H1 (cell line): ENCODE measurements around the gene CACNA1A. TPM values are rescaled to one million over a fixed set of nuclear protein-coding genes. Genes with fewer than 3 reads are reported as not detected.

Source experiments
- CTCF ChIA-PET: fragments of 300-600 bp; sonication (Branson Sonifier 250); formaldehyde crosslinking; loops from one replicate; lab custom pipeline; 2021; ENCODE audit not compliant: partially characterized antibody; lab: Charles Lee
- POLR2A ChIA-PET: fragments of 300-600 bp; sonication (Branson Sonifier 250); formaldehyde crosslinking; loops from one replicate; lab custom pipeline; 2021; ENCODE audit warnings: inconsistent platforms; ENCODE audit not compliant: partially characterized antibody; lab: Charles Lee
- DNase-seq, 2 experiments: peaks; one replicate each; pipeline versions ENCODE4 v3.0.0 to v3.0.0-alpha.2; 2010 to 2022; ENCODE audit warnings: low spot score in 2 of 2, low read depth in 1 of 2, mixed read lengths in 1 of 2
- FAIRE-seq: peaks from 2 replicates; lab custom pipeline; 2011; peaks lifted over from hg19 to GRCh38; lab: Jason Lieb, UNC
- H2AFZ ChIP-seq: 2 replicates; pipeline ENCODE4 v1.8.1; 2012; ENCODE audit warnings: low read length, inconsistent platforms
- H2AK5ac ChIP-seq: 2 replicates; pipeline ENCODE4 v1.6.1; 2013; ENCODE audit warnings: low read depth, low read length
- H2BK120ac ChIP-seq: replicated peaks from 2 replicates; pipeline ENCODE3; 2013; ENCODE audit warnings: low read depth, low read length, inconsistent platforms
- H2BK12ac ChIP-seq: 2 replicates; pipeline ENCODE4 v1.6.1; 2013; ENCODE audit warnings: low read depth, low read length
- H2BK15ac ChIP-seq: 2 replicates; pipeline ENCODE4 v1.6.1; 2013; ENCODE audit warnings: low read length
- H2BK20ac ChIP-seq: 2 replicates; pipeline ENCODE4 v1.6.1; 2013; ENCODE audit warnings: low read length
- H2BK5ac ChIP-seq: 2 replicates; pipeline ENCODE4 v1.6.1; 2013; ENCODE audit warnings: low read depth, low read length
- H3K14ac ChIP-seq: 2 replicates; pipeline ENCODE4 v1.6.1; 2013; ENCODE audit warnings: inconsistent platforms; ENCODE audit not compliant: insufficient read length
- H3K18ac ChIP-seq: 2 replicates; pipeline ENCODE4 v1.6.1; 2013; ENCODE audit warnings: low read length; ENCODE audit errors: extremely low read depth
- H3K23ac ChIP-seq: 2 replicates; pipeline ENCODE4 v1.6.1; 2013; ENCODE audit warnings: inconsistent platforms; ENCODE audit not compliant: insufficient read length
- H3K23me2 ChIP-seq: 2 replicates; pipeline ENCODE4 v1.6.1; 2013; ENCODE audit warnings: low read depth, low read length
- H3K27ac ChIP-seq: 2 replicates; pipeline ENCODE4 v1.6.1; 2011; ENCODE audit warnings: low read depth, low read length, inconsistent platforms
- H3K27me3 ChIP-seq, 4 experiments: replicated peaks in 1 of 4; 1 replicate in 1 of 4; 2 replicates in 3 of 4; pipeline versions ENCODE4 v1.6.1 to v1.8.1; 2011 to 2013; ENCODE audit warnings: low read length in 3 of 4, mild to moderate bottlenecking in 3 of 4, inconsistent platforms in 2 of 4, mixed read lengths in 2 of 4, moderate library complexity in 1 of 4; ENCODE audit not compliant: control insufficient read depth in 3 of 4, insufficient read depth in 3 of 4; ENCODE audit errors: extremely low read depth in 1 of 4
- H3K36me3 ChIP-seq, 4 experiments: 2 replicates each; pipeline versions ENCODE4 v1.6.1 to v1.8.1; 2011 to 2013; ENCODE audit warnings: mild to moderate bottlenecking in 4 of 4, low read length in 3 of 4, moderate library complexity in 2 of 4, control low read depth in 1 of 4, inconsistent platforms in 1 of 4; ENCODE audit not compliant: insufficient read depth in 4 of 4, control insufficient read depth in 2 of 4
- H3K4ac ChIP-seq: replicated peaks from 2 replicates; pipeline ENCODE3; 2013; ENCODE audit warnings: low read length, low read depth, mixed read lengths, inconsistent platforms; ENCODE audit not compliant: insufficient read length
- H3K4me1 ChIP-seq, 4 experiments: replicated peaks in 1 of 4; 1 replicate in 1 of 4; 2 replicates in 3 of 4; pipeline versions ENCODE4 v1.6.1 to v1.8.1; 2011 to 2013; ENCODE audit warnings: low read length in 3 of 4, inconsistent platforms in 2 of 4, mixed read lengths in 1 of 4; ENCODE audit not compliant: insufficient read depth in 4 of 4, control insufficient read depth in 3 of 4
- H3K4me2 ChIP-seq, 2 experiments: 2 replicates each; pipeline versions ENCODE4 v1.6.1 to v1.8.1; 2011 to 2013; ENCODE audit warnings: low read depth in 2 of 2, low read length in 2 of 2, control low read depth in 1 of 2, inconsistent platforms in 1 of 2, mild to moderate bottlenecking in 1 of 2; ENCODE audit not compliant: insufficient read depth in 1 of 2
- H3K4me3 ChIP-seq, 4 experiments: fragments of 200-600, 300-600 bp in 1 of 4; sonication (generic), shearing (Covaris generic), sonication (Bioruptor Twin) in 1 of 4; 2 replicates each; pipeline versions ENCODE4 v1.5.1 to v1.8.1; 2011 to 2016; ENCODE audit warnings: low read length in 4 of 4, low read depth in 3 of 4, control low read depth in 2 of 4, inconsistent platforms in 2 of 4, mild to moderate bottlenecking in 2 of 4, mixed read lengths in 1 of 4, moderate library complexity in 1 of 4; ENCODE audit not compliant: insufficient read depth in 2 of 4; ENCODE audit errors: extremely low read depth in 1 of 4
- H3K56ac ChIP-seq: replicated peaks from 2 replicates; pipeline ENCODE3; 2013; ENCODE audit warnings: low read depth, mild to moderate bottlenecking, mixed read lengths, low read length, inconsistent platforms; ENCODE audit not compliant: insufficient read length
- H3K79me1 ChIP-seq: 2 replicates; pipeline ENCODE4 v1.6.1; 2013; ENCODE audit warnings: low read depth, low read length, control low read depth
- H3K79me2 ChIP-seq, 2 experiments: 2 replicates each; pipeline versions ENCODE4 v1.6.1 to v1.8.1; 2012 to 2013; ENCODE audit warnings: low read length in 2 of 2, mild to moderate bottlenecking in 2 of 2, inconsistent platforms in 1 of 2; ENCODE audit not compliant: insufficient read depth in 2 of 2, control insufficient read depth in 1 of 2
- H3K9ac ChIP-seq, 4 experiments: replicated peaks in 1 of 4; 1 replicate in 1 of 4; 2 replicates in 3 of 4; pipeline versions ENCODE4 v1.6.1 to v1.8.1; 2011 to 2013; ENCODE audit warnings: low read depth in 3 of 4, low read length in 3 of 4, control low read depth in 2 of 4, mild to moderate bottlenecking in 2 of 4, moderate library complexity in 2 of 4, inconsistent platforms in 1 of 4; ENCODE audit errors: extremely low read depth in 1 of 4
- H3K9me3 ChIP-seq, 2 experiments: 2 replicates each; pipeline versions ENCODE4 v1.6.1 to v1.8.1; 2012 to 2013; ENCODE audit warnings: mild to moderate bottlenecking in 2 of 2, moderate library complexity in 2 of 2, control low read depth in 1 of 2, inconsistent platforms in 1 of 2, low read depth in 1 of 2, low read length in 1 of 2, mixed read lengths in 1 of 2; ENCODE audit not compliant: insufficient read depth in 2 of 2
- H4K20me1 ChIP-seq, 2 experiments: replicated peaks in 1 of 2; 2 replicates each; pipeline versions ENCODE3 to v1.8.1; 2011 to 2013; ENCODE audit warnings: inconsistent platforms in 2 of 2, low read length in 2 of 2, mild to moderate bottlenecking in 1 of 2; ENCODE audit not compliant: insufficient read depth in 2 of 2, control insufficient read depth in 1 of 2
- H4K5ac ChIP-seq: 2 replicates; pipeline ENCODE4 v1.6.1; 2013; ENCODE audit warnings: low read length, low read depth, mixed read lengths, inconsistent platforms; ENCODE audit not compliant: insufficient read length
- H4K8ac ChIP-seq: 2 replicates; pipeline ENCODE4 v1.8.0; 2013; ENCODE audit warnings: mild to moderate bottlenecking, moderate library complexity, low read length, inconsistent platforms; ENCODE audit not compliant: insufficient read depth; ENCODE audit errors: extremely low read depth
- H4K91ac ChIP-seq: replicated peaks from 2 replicates; pipeline ENCODE3; 2013; ENCODE audit warnings: low read length, mixed read lengths, inconsistent platforms; ENCODE audit not compliant: insufficient read length
- PHF8 ChIP-seq: fragments of 200-600 bp; sonication (generic); conservative IDR thresholded peaks from 2 replicates; pipeline ENCODE4 v1.7.1; 2012; ENCODE audit warnings: low read depth, mild to moderate bottlenecking, inconsistent platforms, low read length, moderate library complexity
- TEAD4 ChIP-seq: IDR thresholded peaks from 2 replicates; pipeline ENCODE4 v1.6.1; 2012; ENCODE audit warnings: low read depth, low read length, inconsistent platforms, mixed read lengths
- WGBS, 2 experiments: shearing (Covaris generic) in 1 of 2; methylation state at CpG; one replicate each; pipeline versions ENCODE4 v1.1.6 to v1.1.7; 2013 to 2015; ENCODE audit warnings: low lambda C conversion rate in 2 of 2, mixed read lengths in 2 of 2, inconsistent platforms in 1 of 2, low coverage in 1 of 2, missing lambda C conversion rate in 1 of 2; ENCODE audit not compliant: insufficient replicate concordance in 2 of 2, insufficient coverage in 1 of 2, insufficient read length in 1 of 2; ENCODE audit errors: extremely low coverage in 1 of 2, missing lambda C conversion rate in 1 of 2; 5-methylcytosine and 5-hydroxymethylcytosine counted together
- polyA plus RNA-seq, 7 experiments: library from polyadenylated mRNA; depleted of rRNA in 3 of 7; stranded (reverse) in 5 of 7; unstranded in 2 of 7; fragments of >200 nt in 5 of 7; fragments of 200-250 nt in 2 of 7; gene quantifications; 1 replicate in 5 of 7; 2 replicates in 1 of 7; 4 replicates in 1 of 7; pipeline versions ENCODE4 v1.2.1 to v1.2.3, GENCODE V29; 2011 to 2013; ENCODE audit warnings: missing spikeins in 2 of 7, mixed read lengths in 2 of 7
- total RNA-seq: library from RNA; stranded (reverse); fragmentation: NEBNext Ultra II Directional; extraction: Animal tissue kit (Norgen Biotek cat#: 25700); gene quantifications from 2 replicates; pipeline ENCODE4 v1.2.1, GENCODE V29; 2021

CACNA1A gene
- total and polyA plus RNA-seq, 2 of the 8 experiments (the other 6 are each of a cell fraction or from before 2014, with no cell fraction given), result 10.7 to 25.3 TPM

GRCh38 chr19:13492128-13492527, 14.2 kb downstream of the CACNA1A start:
- H2BK20ac ChIP-seq, result no peak overlapping the region
- H3K4me3 ChIP-seq, result no peak overlapping the region
- 0 out of 2 replicates have a peak overlapping the region, but pooled peaks have one; percentile 41 for H2BK12ac ChIP-seq
- no peak overlapping the region; a peak in 1 of 7 replicates for H3K9ac ChIP-seq
- H3K23ac ChIP-seq, result no peak overlapping the region
- H3K4me1 ChIP-seq, result peaks cover 0 to 9% (median 0%) of the 10 kb centered on the region in 4 experiments; a peak in 1 of 7 replicates
- H4K8ac ChIP-seq, result no peak overlapping the region
- no peak overlapping the region for H3K14ac ChIP-seq
- peaks cover 2% of the 10 kb centered on the region; the same call in 1 of the 2 replicates for H3K79me1 ChIP-seq
- H3K9me3 ChIP-seq, result no peaks in the 10 kb centered on the region
- no peak overlapping the region for H2BK120ac ChIP-seq
- peaks cover 3 to 14% of the 10 kb centered on the region in 2 experiments; a peak in 2 of 4 replicates for H3K79me2 ChIP-seq
- H4K91ac ChIP-seq, result no peak overlapping the region
- H3K4me2 ChIP-seq, result no peak overlapping the region
- ChIA-PET CTCF (no interaction called here), POLR2A (interaction anchor here (1.8 kb wide), 1 partner anchor 14 kb away, joined by 4 read pairs; the partner anchor contains the start of gene CACNA1A)
- H3K27ac ChIP-seq, result no peak overlapping the region
- DNase-seq (no peak), FAIRE-seq (peak; percentile 7)
- H3K4ac ChIP-seq, result no peak overlapping the region
- no peaks in the 10 kb centered on the region for H3K27me3 ChIP-seq
- no peak overlapping the region for H3K18ac ChIP-seq
- TF ChIP-seq TEAD4, result 0 out of 2 replicates have a peak, but pooled peaks have one; percentile 24
- no peak for TF ChIP-seq PHF8
- no peak overlapping the region for H2AFZ ChIP-seq
- H3K23me2 ChIP-seq, result peaks cover 9% of the 10 kb centered on the region; the same call in 1 of the 2 replicates
- H2BK5ac ChIP-seq, result no peak overlapping the region
- H3K56ac ChIP-seq, result no peak overlapping the region
- 47% methylated on average over 3 of the region's 3 CpGs; no CpG with 5 or more reads in 1 of the 2 experiments for WGBS, 2 experiments
- H4K5ac ChIP-seq, result no peak overlapping the region
- no peaks in the 10 kb centered on the region for H3K36me3 ChIP-seq
- peaks cover 0 to 5% of the 10 kb centered on the region in 2 experiments for H4K20me1 ChIP-seq
- H2AK5ac ChIP-seq, result peak overlapping the region; percentile 54; the same call in 1 of the 2 replicates
- H2BK15ac ChIP-seq, result no peak overlapping the region
